GM12892 (cell line): ENCODE results near the gene FERMT1.

Experiments
- POLR2A ChIP-seq: IDR thresholded peaks from 2 replicates; pipeline ENCODE4 v1.6.1; 2011; ENCODE audit warnings: low read depth, low read length, control low read depth
- POLR2AphosphoS5 ChIP-seq: IDR thresholded peaks from 2 replicates; pipeline ENCODE4 v1.6.1; 2011; ENCODE audit warnings: low read depth, low read length, control low read depth

DNA sequence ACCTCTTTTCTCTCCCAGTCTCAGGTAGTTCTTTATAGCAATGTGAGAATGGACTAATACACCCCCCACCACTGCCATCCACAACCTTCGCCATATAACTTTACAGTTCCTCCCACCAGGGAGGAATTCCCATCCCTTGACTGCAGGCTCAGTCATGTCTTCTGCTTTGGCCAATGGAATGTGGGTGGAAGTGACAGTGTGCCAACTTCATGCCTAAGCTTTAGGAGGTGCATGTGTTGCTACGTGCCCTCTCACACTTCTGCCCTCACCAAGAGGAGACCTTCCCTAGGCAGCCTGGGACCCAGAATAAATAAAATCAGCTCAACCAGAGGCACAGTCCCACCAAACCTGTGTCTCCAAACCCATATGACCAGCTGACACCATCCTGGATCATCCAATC lies 36.0 kb downstream of the FERMT1 start:
- TF ChIP-seq POLR2A (no peak), POLR2AphosphoS5 (no peak)
